H1 (cell line): ENCODE data around the gene LRRC23. TPM values are rescaled to one million over a fixed set of nuclear protein-coding genes. Genes with fewer than 3 reads are reported as not detected.

Source experiments
- CTCF ChIA-PET: fragments of 300-600 bp; sonication (Branson Sonifier 250); formaldehyde crosslinking; loops from one replicate; lab custom pipeline; 2021; ENCODE audit not compliant: partially characterized antibody; lab: Charles Lee
- POLR2A ChIA-PET: fragments of 300-600 bp; sonication (Branson Sonifier 250); formaldehyde crosslinking; loops from one replicate; lab custom pipeline; 2021; ENCODE audit warnings: inconsistent platforms; ENCODE audit not compliant: partially characterized antibody; lab: Charles Lee
- DNase-seq, 2 experiments: peaks; one replicate each; pipeline versions ENCODE4 v3.0.0 to v3.0.0-alpha.2; 2010 to 2022; ENCODE audit warnings: low spot score in 2 of 2, low read depth in 1 of 2, mixed read lengths in 1 of 2
- FAIRE-seq: peaks from 2 replicates; lab custom pipeline; 2011; peaks lifted over from hg19 to GRCh38; lab: Jason Lieb, UNC
- H2AFZ ChIP-seq: 2 replicates; pipeline ENCODE4 v1.8.1; 2012; ENCODE audit warnings: low read length, inconsistent platforms
- H2AK5ac ChIP-seq: 2 replicates; pipeline ENCODE4 v1.6.1; 2013; ENCODE audit warnings: low read depth, low read length
- H2BK120ac ChIP-seq: replicated peaks from 2 replicates; pipeline ENCODE3; 2013; ENCODE audit warnings: low read depth, low read length, inconsistent platforms
- H2BK12ac ChIP-seq: 2 replicates; pipeline ENCODE4 v1.6.1; 2013; ENCODE audit warnings: low read depth, low read length
- H2BK15ac ChIP-seq: 2 replicates; pipeline ENCODE4 v1.6.1; 2013; ENCODE audit warnings: low read length
- H2BK20ac ChIP-seq: 2 replicates; pipeline ENCODE4 v1.6.1; 2013; ENCODE audit warnings: low read length
- H2BK5ac ChIP-seq: 2 replicates; pipeline ENCODE4 v1.6.1; 2013; ENCODE audit warnings: low read depth, low read length
- H3K14ac ChIP-seq: 2 replicates; pipeline ENCODE4 v1.6.1; 2013; ENCODE audit warnings: inconsistent platforms; ENCODE audit not compliant: insufficient read length
- H3K18ac ChIP-seq: 2 replicates; pipeline ENCODE4 v1.6.1; 2013; ENCODE audit warnings: low read length; ENCODE audit errors: extremely low read depth
- H3K23ac ChIP-seq: 2 replicates; pipeline ENCODE4 v1.6.1; 2013; ENCODE audit warnings: inconsistent platforms; ENCODE audit not compliant: insufficient read length
- H3K23me2 ChIP-seq: 2 replicates; pipeline ENCODE4 v1.6.1; 2013; ENCODE audit warnings: low read depth, low read length
- H3K27ac ChIP-seq: 2 replicates; pipeline ENCODE4 v1.6.1; 2011; ENCODE audit warnings: low read depth, low read length, inconsistent platforms
- H3K27me3 ChIP-seq, 4 experiments: replicated peaks in 1 of 4; 1 replicate in 1 of 4; 2 replicates in 3 of 4; pipeline versions ENCODE4 v1.6.1 to v1.8.1; 2011 to 2013; ENCODE audit warnings: low read length in 3 of 4, mild to moderate bottlenecking in 3 of 4, inconsistent platforms in 2 of 4, mixed read lengths in 2 of 4, moderate library complexity in 1 of 4; ENCODE audit not compliant: control insufficient read depth in 3 of 4, insufficient read depth in 3 of 4; ENCODE audit errors: extremely low read depth in 1 of 4
- H3K36me3 ChIP-seq, 4 experiments: 2 replicates each; pipeline versions ENCODE4 v1.6.1 to v1.8.1; 2011 to 2013; ENCODE audit warnings: mild to moderate bottlenecking in 4 of 4, low read length in 3 of 4, moderate library complexity in 2 of 4, control low read depth in 1 of 4, inconsistent platforms in 1 of 4; ENCODE audit not compliant: insufficient read depth in 4 of 4, control insufficient read depth in 2 of 4
- H3K4ac ChIP-seq: replicated peaks from 2 replicates; pipeline ENCODE3; 2013; ENCODE audit warnings: low read length, low read depth, mixed read lengths, inconsistent platforms; ENCODE audit not compliant: insufficient read length
- H3K4me1 ChIP-seq, 4 experiments: replicated peaks in 1 of 4; 1 replicate in 1 of 4; 2 replicates in 3 of 4; pipeline versions ENCODE4 v1.6.1 to v1.8.1; 2011 to 2013; ENCODE audit warnings: low read length in 3 of 4, inconsistent platforms in 2 of 4, mixed read lengths in 1 of 4; ENCODE audit not compliant: insufficient read depth in 4 of 4, control insufficient read depth in 3 of 4
- H3K4me2 ChIP-seq, 2 experiments: 2 replicates each; pipeline versions ENCODE4 v1.6.1 to v1.8.1; 2011 to 2013; ENCODE audit warnings: low read depth in 2 of 2, low read length in 2 of 2, control low read depth in 1 of 2, inconsistent platforms in 1 of 2, mild to moderate bottlenecking in 1 of 2; ENCODE audit not compliant: insufficient read depth in 1 of 2
- H3K4me3 ChIP-seq, 4 experiments: fragments of 200-600, 300-600 bp in 1 of 4; sonication (generic), shearing (Covaris generic), sonication (Bioruptor Twin) in 1 of 4; 2 replicates each; pipeline versions ENCODE4 v1.5.1 to v1.8.1; 2011 to 2016; ENCODE audit warnings: low read length in 4 of 4, low read depth in 3 of 4, control low read depth in 2 of 4, inconsistent platforms in 2 of 4, mild to moderate bottlenecking in 2 of 4, mixed read lengths in 1 of 4, moderate library complexity in 1 of 4; ENCODE audit not compliant: insufficient read depth in 2 of 4; ENCODE audit errors: extremely low read depth in 1 of 4
- H3K56ac ChIP-seq: replicated peaks from 2 replicates; pipeline ENCODE3; 2013; ENCODE audit warnings: low read depth, mild to moderate bottlenecking, mixed read lengths, low read length, inconsistent platforms; ENCODE audit not compliant: insufficient read length
- H3K79me1 ChIP-seq: 2 replicates; pipeline ENCODE4 v1.6.1; 2013; ENCODE audit warnings: low read depth, low read length, control low read depth
- H3K79me2 ChIP-seq, 2 experiments: 2 replicates each; pipeline versions ENCODE4 v1.6.1 to v1.8.1; 2012 to 2013; ENCODE audit warnings: low read length in 2 of 2, mild to moderate bottlenecking in 2 of 2, inconsistent platforms in 1 of 2; ENCODE audit not compliant: insufficient read depth in 2 of 2, control insufficient read depth in 1 of 2
- H3K9ac ChIP-seq, 4 experiments: replicated peaks in 1 of 4; 1 replicate in 1 of 4; 2 replicates in 3 of 4; pipeline versions ENCODE4 v1.6.1 to v1.8.1; 2011 to 2013; ENCODE audit warnings: low read depth in 3 of 4, low read length in 3 of 4, control low read depth in 2 of 4, mild to moderate bottlenecking in 2 of 4, moderate library complexity in 2 of 4, inconsistent platforms in 1 of 4; ENCODE audit errors: extremely low read depth in 1 of 4
- H3K9me3 ChIP-seq, 2 experiments: 2 replicates each; pipeline versions ENCODE4 v1.6.1 to v1.8.1; 2012 to 2013; ENCODE audit warnings: mild to moderate bottlenecking in 2 of 2, moderate library complexity in 2 of 2, control low read depth in 1 of 2, inconsistent platforms in 1 of 2, low read depth in 1 of 2, low read length in 1 of 2, mixed read lengths in 1 of 2; ENCODE audit not compliant: insufficient read depth in 2 of 2
- H4K20me1 ChIP-seq, 2 experiments: replicated peaks in 1 of 2; 2 replicates each; pipeline versions ENCODE3 to v1.8.1; 2011 to 2013; ENCODE audit warnings: inconsistent platforms in 2 of 2, low read length in 2 of 2, mild to moderate bottlenecking in 1 of 2; ENCODE audit not compliant: insufficient read depth in 2 of 2, control insufficient read depth in 1 of 2
- H4K5ac ChIP-seq: 2 replicates; pipeline ENCODE4 v1.6.1; 2013; ENCODE audit warnings: low read length, low read depth, mixed read lengths, inconsistent platforms; ENCODE audit not compliant: insufficient read length
- H4K8ac ChIP-seq: 2 replicates; pipeline ENCODE4 v1.8.0; 2013; ENCODE audit warnings: mild to moderate bottlenecking, moderate library complexity, low read length, inconsistent platforms; ENCODE audit not compliant: insufficient read depth; ENCODE audit errors: extremely low read depth
- H4K91ac ChIP-seq: replicated peaks from 2 replicates; pipeline ENCODE3; 2013; ENCODE audit warnings: low read length, mixed read lengths, inconsistent platforms; ENCODE audit not compliant: insufficient read length
- WGBS, 2 experiments: shearing (Covaris generic) in 1 of 2; methylation state at CpG; one replicate each; pipeline versions ENCODE4 v1.1.6 to v1.1.7; 2013 to 2015; ENCODE audit warnings: low lambda C conversion rate in 2 of 2, mixed read lengths in 2 of 2, inconsistent platforms in 1 of 2, low coverage in 1 of 2, missing lambda C conversion rate in 1 of 2; ENCODE audit not compliant: insufficient replicate concordance in 2 of 2, insufficient coverage in 1 of 2, insufficient read length in 1 of 2; ENCODE audit errors: extremely low coverage in 1 of 2, missing lambda C conversion rate in 1 of 2; 5-methylcytosine and 5-hydroxymethylcytosine counted together
- polyA plus RNA-seq, 7 experiments: library from polyadenylated mRNA; depleted of rRNA in 3 of 7; stranded (reverse) in 5 of 7; unstranded in 2 of 7; fragments of >200 nt in 5 of 7; fragments of 200-250 nt in 2 of 7; gene quantifications; 1 replicate in 5 of 7; 2 replicates in 1 of 7; 4 replicates in 1 of 7; pipeline versions ENCODE4 v1.2.1 to v1.2.3, GENCODE V29; 2011 to 2013; ENCODE audit warnings: missing spikeins in 2 of 7, mixed read lengths in 2 of 7
- total RNA-seq: library from RNA; stranded (reverse); fragmentation: NEBNext Ultra II Directional; extraction: Animal tissue kit (Norgen Biotek cat#: 25700); gene quantifications from 2 replicates; pipeline ENCODE4 v1.2.1, GENCODE V29; 2021

The LRRC23 gene
- total and polyA plus RNA-seq, 2 of the 8 experiments (the other 6 are each of a cell fraction or from before 2014, with no cell fraction given), result 2.5 to 3.6 TPM

DNA sequence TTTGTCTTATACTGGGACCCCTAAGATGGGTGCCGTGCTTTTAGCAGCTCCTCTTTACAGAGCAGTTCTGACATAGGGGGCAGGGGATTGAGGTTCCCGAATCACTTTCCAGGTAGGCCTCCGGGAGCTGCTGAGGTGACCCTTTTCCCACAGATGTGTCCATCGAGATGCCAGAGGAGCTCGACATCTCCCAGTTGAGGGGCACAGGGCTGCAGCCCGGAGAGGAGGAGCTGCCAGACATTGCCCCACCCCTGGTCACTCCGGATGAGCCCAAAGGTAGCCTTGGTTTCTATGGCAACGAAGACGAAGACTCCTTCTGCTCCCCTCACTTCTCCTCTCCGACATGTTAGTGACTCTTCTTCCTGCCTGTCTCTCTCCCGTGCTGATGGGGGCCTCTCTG, 41.6 kb upstream of the LRRC23 start:
- H4K91ac ChIP-seq, result no peak overlapping the region
- ChIA-PET CTCF (interaction anchor here (0.8 to 2.1 kb wide), 2 partner anchors 10 to 15 kb away, joined by 3 to 7 read pairs; no protein-coding TSS in a partner anchor), POLR2A (interaction anchor here (14.9 to 18.9 kb wide), 2 partner anchors 18 to 77 kb away, joined by 442 to 588 read pairs; partner anchors contain the start of genes C12orf57, CDCA3, GNB3 and RNU7-1)
- H2AK5ac ChIP-seq, result no peak overlapping the region
- H4K8ac ChIP-seq, result no peak overlapping the region; the same call in 1 of the 2 replicates
- no peak overlapping the region for H2BK5ac ChIP-seq
- H3K14ac ChIP-seq, result no peak overlapping the region
- WGBS, 2 experiments, result 93% methylated on average over 11 of the region's 11 CpGs; no CpG with 5 or more reads in 1 of the 2 experiments
- H3K4ac ChIP-seq, result no peak overlapping the region
- H2BK12ac ChIP-seq, result no peak overlapping the region
- H3K27ac ChIP-seq, result no peak overlapping the region
- H3K9me3 ChIP-seq, result no peaks in the 10 kb centered on the region
- H3K4me2 ChIP-seq, result no peak overlapping the region
- peaks cover 25 to 61% (median 50%) of the 10 kb centered on the region in 4 experiments for H3K36me3 ChIP-seq
- H3K18ac ChIP-seq, result no peak overlapping the region
- no peak overlapping the region for H3K9ac ChIP-seq
- H2BK120ac ChIP-seq, result no peak overlapping the region
- H3K23ac ChIP-seq, result no peak overlapping the region
- no peak overlapping the region for H2BK20ac ChIP-seq
- H3K4me1 ChIP-seq, result peaks cover 5 to 16% (median 11%) of the 10 kb centered on the region in 4 experiments
- no peak overlapping the region for H3K4me3 ChIP-seq
- H2BK15ac ChIP-seq, result no peak overlapping the region
- no peak overlapping the region for H3K56ac ChIP-seq
- no peak overlapping the region for H2AFZ ChIP-seq
- peaks cover under 1 to 2% of the 10 kb centered on the region in 2 experiments for H4K20me1 ChIP-seq
- FAIRE-seq, result no peak
- peaks cover 0 to 7% of the 10 kb centered on the region in 2 experiments; a peak in 2 of 4 replicates for H3K79me2 ChIP-seq
- peaks cover 5% of the 10 kb centered on the region; the same call in 1 of the 2 replicates for H3K23me2 ChIP-seq
- DNase-seq, result no peak
- H3K79me1 ChIP-seq, result no peaks in the 10 kb centered on the region; the same call in 1 of the 2 replicates
- no peak overlapping the region for H4K5ac ChIP-seq
- H3K27me3 ChIP-seq, result no peaks in the 10 kb centered on the region
